Right cardiac atrium (tissue), 5 donors: ENCODE data around the gene MYH9. TPM values are rescaled to one million over a fixed set of nuclear protein-coding genes. Genes with fewer than 3 reads are reported as not detected.
A peak's percentile ranks its signal among the peaks of the same experiment; 100 is the strongest.

Experiments used
- ATAC-seq, 2 donors: fragments of 200-7000 bp; cut with Tn5 transposase; one replicate each; pipeline versions ENCODE4 v1.8.0 to v1.9.1; 2020; ENCODE audit warnings: moderate library complexity in 2 of 2, mild to moderate bottlenecking in 1 of 2
- DNase-seq, 3 donors: peaks; one replicate each; pipeline ENCODE4 v3.0.0-alpha.2; 2020
- H3K27ac ChIP-seq: one replicate; pipeline ENCODE4 v1.5.1; 2013; ENCODE audit warnings: mild to moderate bottlenecking, low read length, control low read depth, moderate library complexity
- H3K27me3 ChIP-seq: one replicate; pipeline ENCODE4 v1.6.1; 2013; ENCODE audit not compliant: control insufficient read depth, insufficient read depth
- H3K4me1 ChIP-seq: one replicate; pipeline ENCODE4 v1.6.1; 2013; ENCODE audit warnings: low read length; ENCODE audit not compliant: control insufficient read depth, insufficient read depth
- H3K4me3 ChIP-seq: one replicate; pipeline ENCODE4 v1.5.1; 2013; ENCODE audit warnings: low read length, control low read depth
- H3K9me3 ChIP-seq: one replicate; pipeline ENCODE4 v1.6.1; 2013; ENCODE audit warnings: low read length; ENCODE audit not compliant: control insufficient read depth
- WGBS: extraction: QIAGEN DNeasy Blood & Tissue Kit; methylation state at CpG from one replicate; pipeline ENCODE4 v1.1.7; 2013; 5-methylcytosine and 5-hydroxymethylcytosine counted together
- intact Hi-C, 4 donors: fragments of 100-400 bp; cut with DNase I; formaldehyde crosslinking; loops; one replicate each; pipeline versions ENCODE4 v1.11.0 to v1.14.0; 2022 to 2023
- polyA plus RNA-seq: library from polyadenylated mRNA; stranded (reverse); fragments of 200-250 nt; gene quantifications from one replicate; pipeline ENCODE4 v1.2.3, GENCODE V29; 2013
- total RNA-seq, 4 donors: library from RNA; stranded (reverse); fragmentation: NEBNext Ultra II Directional; extraction: Animal tissue kit (Norgen Biotek cat#: 25700); gene quantifications; one replicate each; pipeline ENCODE4 v1.2.1, GENCODE V29; 2021
- donor health status: healthy with polysubstance abuse.
- donor health status: DM: no; HTN: yes; CAD: no.
- donor health status: DM: no; HTN: no; CAD: no.
- donor health status: DM: no; HTN: yes; CAD: no; lungs with severe emphysema.
- donor health status: DM: yes; HTN: yes; CAD: no.

MYH9 gene
- total and polyA plus RNA-seq, 5 donors, result 92.5 to 224 (median 146) TPM

GRCh38 chr22:36340621-36341020 is 47.1 kb downstream of the MYH9 start:
- Histone ChIP-seq H3K27me3 (no peaks in the 10 kb centered on the region), H3K9me3 (no peaks in the 10 kb centered on the region), H3K4me1 (peaks cover 24% of the 10 kb centered on the region), H3K4me3 (no peak overlapping the region), H3K27ac (peak overlapping the region; percentile 20)
- intact Hi-C loops, result no loop called here
- DNase-seq (peak in 2 of 3 donors; percentile 32 to 44), ATAC-seq (no peak)
- WGBS, result 42% methylated on average over 9 of the region's 9 CpGs

- intact Hi-C loops, result loop anchor here in 1 of 4 donors (10.0 kb wide), 1 partner anchor 45 kb away; the partner anchor contains the start of gene MYH9
- Histone ChIP-seq H3K27ac (peak overlapping the region; percentile 33), H3K9me3 (no peaks in the 10 kb centered on the region), H3K4me1 (peaks cover 35% of the 10 kb centered on the region), H3K27me3 (no peaks in the 10 kb centered on the region), H3K4me3 (no peak overlapping the region)
- ATAC-seq (peak in 1 of 2 donors; percentile 17), DNase-seq (peak in 1 of 3 donors; percentile 30)
- WGBS, result 41% methylated on average over 6 of the region's 6 CpGs
Measured at GRCh38 chr22:36339171-36340065, 48.3 kb downstream of the MYH9 start.

GRCh38 chr22:36337365-36338130 is 50.2 kb downstream of the MYH9 start:
- WGBS, result 52% methylated on average over 8 of the region's 8 CpGs
- H3K4me1 ChIP-seq, result peaks cover 33% of the 10 kb centered on the region
- intact Hi-C loops, result loop anchor here in 1 of 4 donors (10.0 kb wide), 1 partner anchor 47 kb away; the partner anchor contains the start of gene MYH9
- H3K27me3 ChIP-seq, result no peaks in the 10 kb centered on the region
- peak overlapping the region; percentile 54 for H3K27ac ChIP-seq
- no peak for DNase-seq
- H3K4me3 ChIP-seq, result no peak overlapping the region
- H3K9me3 ChIP-seq, result no peaks in the 10 kb centered on the region
- no peak for ATAC-seq

- Histone ChIP-seq H3K4me3 (no peak overlapping the region), H3K27me3 (no peaks in the 10 kb centered on the region), H3K4me1 (peaks cover 41% of the 10 kb centered on the region), H3K9me3 (no peaks in the 10 kb centered on the region), H3K27ac (peak overlapping the region; percentile 54)
- 70% methylated on average over 26 of the region's 26 CpGs for WGBS
- intact Hi-C loops, result loop anchor here in 1 of 4 donors (10.0 kb wide), 1 partner anchor 48 kb away; the partner anchor contains the start of gene MYH9
- ATAC-seq, result no peak
- DNase-seq, result peak in 2 of 3 donors; percentile 48 to 50
Measured at GRCh38 chr22:36336246-36337182, 51.3 kb downstream of the MYH9 start.

GRCh38 chr22:36335621-36336020 is 52.1 kb downstream of the MYH9 start:
- Histone ChIP-seq H3K27ac (peak overlapping the region; percentile 90), H3K9me3 (no peaks in the 10 kb centered on the region), H3K27me3 (no peaks in the 10 kb centered on the region), H3K4me3 (no peak overlapping the region), H3K4me1 (peaks cover 48% of the 10 kb centered on the region)
- WGBS, result 44% methylated on average over 9 of the region's 9 CpGs
- DNase-seq (peak in 2 of 3 donors; percentile 46 to 53), ATAC-seq (no peak)
- intact Hi-C loops, result loop anchor here in 1 of 4 donors (10.0 kb wide), 1 partner anchor 49 kb away; the partner anchor contains the start of gene MYH9

GRCh38 chr22:36334821-36335603 is 52.8 kb downstream of the MYH9 start:
- DNase-seq (peak in 2 of 3 donors; percentile 73 to 78), ATAC-seq (peak in 1 of 2 donors; percentile 6)
- WGBS, result 40% methylated on average over 17 of the region's 17 CpGs
- Histone ChIP-seq H3K27ac (peak overlapping the region; percentile 90), H3K27me3 (no peaks in the 10 kb centered on the region), H3K4me1 (peaks cover 54% of the 10 kb centered on the region), H3K9me3 (no peaks in the 10 kb centered on the region), H3K4me3 (no peak overlapping the region)
- intact Hi-C loops, result loop anchor here (5.0 to 10.0 kb wide), 3 partner anchors 32 to 52 kb away; partner anchors contain the start of gene MYH9 (in 3 of the 4)

- 45% methylated on average over 25 of the region's 25 CpGs for WGBS
- DNase-seq (peak; percentile 40 to 80 (median 73)), ATAC-seq (no peak)
- no peak overlapping the region for H3K4me3 ChIP-seq
- no peaks in the 10 kb centered on the region for H3K27me3 ChIP-seq
- peak overlapping the region; percentile 90 for H3K27ac ChIP-seq
- peaks cover 62% of the 10 kb centered on the region for H3K4me1 ChIP-seq
- no peaks in the 10 kb centered on the region for H3K9me3 ChIP-seq
- intact Hi-C loops, result loop anchor here (5.0 to 10.0 kb wide), 3 partner anchors 33 to 53 kb away; partner anchors contain the start of gene MYH9 (in 3 of the 4)
Measured at GRCh38 chr22:36334081-36334820, 53.5 kb downstream of the MYH9 start.

GRCh38 chr22:36333644-36334043 is 54.1 kb downstream of the MYH9 start:
- no peaks in the 10 kb centered on the region for H3K9me3 ChIP-seq
- 29% methylated on average over 5 of the region's 5 CpGs for WGBS
- H3K4me3 ChIP-seq, result no peak overlapping the region
- intact Hi-C loops, result loop anchor here (5.0 to 10.0 kb wide), 3 partner anchors 34 to 54 kb away; partner anchors contain the start of gene MYH9 (in 3 of the 4)
- H3K4me1 ChIP-seq, result peaks cover 68% of the 10 kb centered on the region
- DNase-seq (peak in 1 of 3 donors; percentile 43), ATAC-seq (no peak)
- no peaks in the 10 kb centered on the region for H3K27me3 ChIP-seq
- H3K27ac ChIP-seq, result peak overlapping the region; percentile 90
